Vein endothelial cell (primary cell): ENCODE measurements around the gene GATA1. TPM values are rescaled to one million over a fixed set of nuclear protein-coding genes. Genes with fewer than 3 reads are reported as not detected.

Experiments used
- small RNA-seq: library from RNA; depleted of rRNA; stranded (forward); fragments of <200 nt; gene quantifications from one replicate; pipeline ENCODE3, GENCODE V24; 2012
- total RNA-seq: library from RNA; depleted of rRNA; stranded (reverse); fragments of >200 nt; gene quantifications from 2 replicates; pipeline ENCODE4 v1.2.3, GENCODE V29; 2012

Gene GATA1
- not detected in 2 replicates for total RNA-seq

DNA sequence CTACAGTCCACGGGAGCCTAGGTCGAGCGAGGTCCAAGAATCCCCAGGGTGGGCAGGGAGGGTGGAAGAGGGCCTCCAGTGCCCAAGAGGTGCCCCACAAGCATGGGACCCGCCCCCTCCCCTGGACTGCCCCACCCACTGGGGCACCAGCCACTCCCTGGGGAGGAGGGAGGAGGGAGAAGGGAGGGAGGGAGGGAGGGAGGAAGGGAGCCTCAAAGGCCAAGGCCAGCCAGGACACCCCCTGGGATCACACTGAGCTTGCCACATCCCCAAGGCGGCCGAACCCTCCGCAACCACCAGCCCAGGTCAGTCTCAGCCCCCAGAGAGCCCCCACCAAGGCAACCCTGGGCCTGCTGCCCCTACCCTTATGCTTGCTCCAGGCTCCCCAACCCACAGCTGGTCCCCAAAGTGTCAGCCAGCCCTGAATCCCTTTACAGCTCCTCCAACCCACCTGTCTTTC is at the start of gene GATA1:
GATA1 (plus strand) TSS at position 250 of the 460 bp plus-strand sequence. CDS start 4,520 bp downstream, outside the sequence.

DNA sequence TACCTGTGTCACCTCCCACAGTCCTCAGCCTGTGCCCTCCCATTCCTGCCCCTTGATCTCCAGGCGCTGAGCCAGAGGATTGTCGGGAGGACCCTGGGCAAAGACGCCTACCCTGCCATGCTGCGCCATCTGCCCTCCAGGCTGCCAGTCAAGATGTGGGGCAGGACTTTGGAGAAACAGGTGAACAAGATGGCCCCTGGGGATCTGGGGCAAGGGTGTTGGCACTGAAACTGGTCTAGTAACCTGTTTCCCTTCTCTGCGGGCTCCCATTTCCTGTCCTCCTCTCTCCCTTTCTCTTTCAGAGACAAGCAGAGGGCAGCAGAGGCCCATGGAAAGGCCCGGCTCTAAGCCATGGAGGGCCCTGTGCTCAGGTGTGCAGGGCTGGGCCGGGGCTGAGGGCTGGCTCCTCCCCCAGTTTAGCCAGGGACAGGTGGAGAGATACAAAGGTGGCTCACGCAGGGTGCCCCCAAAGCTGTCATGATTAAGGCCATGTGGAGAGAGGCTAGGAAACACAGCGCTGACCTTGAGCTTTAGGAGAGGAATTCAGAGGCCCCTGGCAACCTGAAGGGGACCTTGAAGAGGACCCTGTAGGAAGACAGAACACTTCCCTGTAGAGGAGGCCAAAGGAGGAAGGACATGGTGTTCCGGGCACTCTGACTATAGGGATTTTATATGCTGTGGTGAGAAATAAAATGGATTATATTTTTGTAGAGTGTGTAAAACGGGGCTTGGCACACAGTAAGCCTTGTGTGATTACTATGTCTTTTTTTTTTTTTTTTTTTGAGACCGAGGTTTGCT is 24.5 kb upstream of the GATA1 start, which contains the start of gene GLOD5:
GLOD5 (plus strand) TSS at position 74 of the 798 bp plus-strand sequence; CDS start at position 118, 44 bp downstream.

DNA sequence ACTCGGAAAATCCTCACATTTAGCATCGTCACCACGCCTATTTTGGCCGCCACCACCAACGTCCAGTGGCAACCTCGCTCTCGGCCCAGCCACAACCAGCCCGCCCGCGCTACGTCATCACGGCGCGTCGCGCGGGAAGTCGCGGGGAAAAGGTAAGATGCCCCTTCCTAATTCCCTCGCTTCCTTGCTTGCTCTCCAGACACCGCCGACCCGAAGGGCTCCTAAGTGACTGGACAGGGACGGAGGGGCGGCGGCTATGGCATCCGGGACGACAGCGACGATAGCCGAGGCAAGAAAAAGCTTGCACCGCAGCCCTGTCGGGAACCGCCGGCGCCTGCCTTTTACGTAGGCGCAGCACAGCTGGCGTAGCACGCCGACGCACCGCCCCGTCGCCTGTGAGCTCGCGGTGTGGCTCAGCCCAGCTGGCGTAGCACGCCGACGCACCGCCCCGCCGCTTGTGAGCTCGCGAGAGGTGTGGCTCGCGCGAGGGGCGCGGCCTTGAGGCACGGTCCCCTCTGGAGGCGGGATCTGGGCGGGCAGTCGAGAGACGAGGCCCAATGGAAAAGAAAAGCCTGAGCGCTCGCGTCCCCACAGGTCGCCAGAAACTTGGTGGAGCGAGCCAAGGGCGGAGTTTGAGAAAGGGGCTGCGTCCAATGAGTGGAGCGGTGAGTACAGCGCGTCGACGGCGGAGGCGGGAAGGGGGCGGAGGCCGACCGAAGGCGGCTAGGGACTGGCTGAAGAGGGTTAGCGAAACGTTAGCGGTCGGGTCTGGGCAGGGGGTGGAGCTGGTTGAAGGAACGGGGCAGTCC is 15.1 kb downstream of the GATA1 start, which contains the start of gene HDAC6:
HDAC6 (plus strand) TSS at position 788 of the 809 bp plus-strand sequence. CDS start 626 bp downstream, outside the sequence.

DNA sequence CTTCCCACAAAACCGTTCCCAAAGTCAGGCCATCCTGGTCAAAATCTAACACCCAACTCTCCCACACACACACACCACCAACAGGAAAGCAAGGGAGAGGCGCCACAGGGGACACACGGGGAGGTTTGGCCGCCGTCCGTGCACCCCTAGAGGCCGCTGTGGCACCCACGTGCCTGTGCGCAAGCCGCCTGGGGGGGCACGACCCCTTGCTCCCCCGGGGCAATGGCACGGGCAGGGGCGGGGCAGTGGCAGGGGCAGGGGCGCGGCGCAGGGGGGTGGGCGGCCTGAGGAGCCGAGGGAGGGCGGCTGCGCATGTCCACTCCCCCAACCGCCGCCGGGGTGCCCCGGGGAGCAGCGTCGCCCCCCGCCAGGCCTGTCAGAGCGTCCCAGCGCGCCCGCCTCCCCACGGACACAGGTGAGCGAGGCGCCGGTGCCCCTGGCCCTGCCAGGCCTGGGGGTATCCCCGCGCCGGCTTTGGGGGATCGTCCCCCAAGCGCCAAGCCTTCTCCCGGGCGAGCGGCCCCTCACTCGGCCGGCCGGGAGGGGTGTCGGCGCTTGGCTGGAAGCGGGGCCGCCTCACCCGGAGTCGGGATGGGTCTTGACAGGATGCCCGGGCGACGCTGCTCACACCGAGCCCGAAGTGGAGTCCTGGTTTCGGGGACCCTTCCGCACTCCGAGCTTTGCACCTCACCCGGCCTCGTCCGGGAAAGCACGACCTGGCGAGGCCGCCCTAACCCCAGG is 39.9 kb downstream of the GATA1 start, which contains the start of gene ERAS:
ERAS (plus strand) TSS at position 379 of the 741 bp plus-strand sequence. CDS start 2,611 bp downstream, outside the sequence.

DNA sequence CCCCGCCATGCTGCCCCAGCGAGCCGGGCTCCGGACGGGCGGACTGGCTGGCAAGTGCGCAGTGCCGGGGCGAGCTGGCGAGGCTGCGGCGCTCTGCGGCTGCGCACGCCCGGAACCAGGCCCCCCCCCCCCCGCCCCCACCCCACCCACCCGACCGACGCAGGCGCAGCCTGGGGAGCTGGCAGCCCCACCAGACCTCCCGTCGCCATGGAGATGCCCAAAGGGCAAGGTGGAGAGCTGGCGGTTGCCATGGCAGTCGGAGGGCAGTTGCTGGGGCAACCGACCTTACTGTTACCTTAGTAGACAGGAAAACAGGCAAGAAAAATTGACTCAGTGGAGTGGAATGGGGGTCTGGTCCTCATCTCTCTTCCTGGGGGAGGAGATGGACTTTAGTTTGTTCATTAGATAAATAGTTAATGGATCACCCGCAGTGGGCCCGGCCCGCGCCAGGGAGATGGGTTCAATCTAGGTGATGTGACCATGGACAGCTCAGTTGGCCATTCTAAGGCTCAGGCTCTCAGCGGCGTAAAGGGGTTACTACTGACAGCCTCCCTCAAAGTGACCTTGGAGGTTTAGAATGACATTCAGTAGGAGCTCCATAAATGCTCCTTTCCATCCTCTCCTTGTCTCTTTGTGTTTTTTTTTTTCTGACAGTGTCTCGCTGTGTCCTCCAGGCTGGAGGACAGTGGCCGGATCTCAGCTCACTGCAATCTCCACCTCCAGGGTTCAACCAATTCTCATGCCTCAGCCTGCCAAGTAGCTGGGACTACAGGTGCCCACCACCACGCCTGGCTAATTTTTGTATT is 49.3 kb downstream of the GATA1 start, which contains the start of gene PCSK1N:
PCSK1N (minus strand) TSS at position 87 of the 806 bp plus-strand sequence; CDS start at position 9, 78 bp downstream.

Small RNAs within 50 kb of the gene (small RNA-seq; reads per million reads assigned to genes)
- gene RNU6-29P = not detected

Other genes starting within 250 kb of the GATA1 start
- gene TBC1D25, start 246.9 kb upstream of the GATA1 start, total RNA-seq = 8.8 and 9.7 TPM in 2 replicates
- 462 and 523 TPM in 2 replicates for gene RBM3, start 212.1 kb upstream of the GATA1 start, total RNA-seq
- 102 and 118 TPM in 2 replicates for gene WDR13, start 189.1 kb upstream of the GATA1 start, total RNA-seq
- 0.33 TPM in 1 of 2 replicates, not detected in the other for gene WAS, start 102.8 kb upstream of the GATA1 start, total RNA-seq
- gene SUV39H1, start 89.9 kb upstream of the GATA1 start, total RNA-seq = 6.9 and 11.2 TPM in 2 replicates
- not detected in 2 replicates for gene GLOD5, start 24.8 kb upstream of the GATA1 start, total RNA-seq
- 28.4 and 43.8 TPM in 2 replicates for gene HDAC6, start 15.5 kb downstream of the GATA1 start, total RNA-seq
- gene ERAS, start 39.9 kb downstream of the GATA1 start, total RNA-seq = not detected in 2 replicates
- 0.29 TPM in 1 of 2 replicates, not detected in the other for gene PCSK1N, start 49.0 kb downstream of the GATA1 start, total RNA-seq
- 21.0 and 31.0 TPM in 2 replicates for gene TIMM17B, start 111.2 kb downstream of the GATA1 start, total RNA-seq
- gene PQBP1, start 111.3 kb downstream of the GATA1 start, total RNA-seq = 45.4 and 50.0 TPM in 2 replicates
- 20.5 and 22.9 TPM in 2 replicates for gene SLC35A2, start 125.1 kb downstream of the GATA1 start, total RNA-seq
- gene PIM2, start 132.4 kb downstream of the GATA1 start, total RNA-seq = 6.8 and 7.8 TPM in 2 replicates
- gene OTUD5, start 171.0 kb downstream of the GATA1 start, total RNA-seq = 33.1 and 40.2 TPM in 2 replicates
- gene KCND1, start 185.3 kb downstream of the GATA1 start, total RNA-seq = 0.19 and 0.33 TPM in 2 replicates
- 17.0 and 18.3 TPM in 2 replicates for gene GRIPAP1, start 215.7 kb downstream of the GATA1 start, total RNA-seq